ENCODE results near the gene UGGT2.

DNA sequence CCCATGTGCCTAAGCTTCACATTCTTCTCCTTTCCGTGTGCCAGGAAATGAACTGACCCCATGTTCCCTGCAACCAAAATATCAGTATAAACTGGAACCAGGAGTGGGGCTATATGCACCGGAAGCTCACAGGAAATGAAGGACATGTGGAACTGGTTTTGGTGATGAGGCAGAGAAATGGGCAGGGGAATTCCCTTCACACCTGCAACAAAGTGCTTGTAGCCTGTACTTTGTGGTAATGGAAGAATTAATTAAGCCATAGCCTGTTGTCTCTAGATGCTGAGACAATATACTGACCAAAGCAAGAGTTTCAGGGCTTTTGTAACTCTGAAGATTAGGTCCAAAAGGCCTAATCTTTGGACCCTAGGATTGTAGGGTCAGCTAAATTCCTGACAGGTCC is 15.5 kb upstream of the UGGT2 start:
- no peak for TF ChIP-seq POLR2A (IDR thresholded peaks at IDR 0.05)
- TF ChIP-seq, protein P1, sequence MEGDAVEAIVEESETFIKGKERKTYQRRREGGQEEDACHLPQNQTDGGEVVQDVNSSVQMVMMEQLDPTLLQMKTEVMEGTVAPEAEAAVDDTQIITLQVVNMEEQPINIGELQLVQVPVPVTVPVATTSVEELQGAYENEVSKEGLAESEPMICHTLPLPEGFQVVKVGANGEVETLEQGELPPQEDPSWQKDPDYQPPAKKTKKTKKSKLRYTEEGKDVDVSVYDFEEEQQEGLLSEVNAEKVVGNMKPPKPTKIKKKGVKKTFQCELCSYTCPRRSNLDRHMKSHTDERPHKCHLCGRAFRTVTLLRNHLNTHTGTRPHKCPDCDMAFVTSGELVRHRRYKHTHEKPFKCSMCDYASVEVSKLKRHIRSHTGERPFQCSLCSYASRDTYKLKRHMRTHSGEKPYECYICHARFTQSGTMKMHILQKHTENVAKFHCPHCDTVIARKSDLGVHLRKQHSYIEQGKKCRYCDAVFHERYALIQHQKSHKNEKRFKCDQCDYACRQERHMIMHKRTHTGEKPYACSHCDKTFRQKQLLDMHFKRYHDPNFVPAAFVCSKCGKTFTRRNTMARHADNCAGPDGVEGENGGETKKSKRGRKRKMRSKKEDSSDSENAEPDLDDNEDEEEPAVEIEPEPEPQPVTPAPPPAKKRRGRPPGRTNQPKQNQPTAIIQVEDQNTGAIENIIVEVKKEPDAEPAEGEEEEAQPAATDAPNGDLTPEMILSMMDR (IDR thresholded peaks at IDR 0.05): no peak

Data from prostate gland (tissue), 2 donors.